NCI-H774 (cell line): Measurements from ENCODE around the gene GPN2.

Experiments
- DNase-seq: peaks from one replicate; lab custom pipeline; 2025; lab: John Stamatoyannopoulos, UW

Gene GPN2

DNA sequence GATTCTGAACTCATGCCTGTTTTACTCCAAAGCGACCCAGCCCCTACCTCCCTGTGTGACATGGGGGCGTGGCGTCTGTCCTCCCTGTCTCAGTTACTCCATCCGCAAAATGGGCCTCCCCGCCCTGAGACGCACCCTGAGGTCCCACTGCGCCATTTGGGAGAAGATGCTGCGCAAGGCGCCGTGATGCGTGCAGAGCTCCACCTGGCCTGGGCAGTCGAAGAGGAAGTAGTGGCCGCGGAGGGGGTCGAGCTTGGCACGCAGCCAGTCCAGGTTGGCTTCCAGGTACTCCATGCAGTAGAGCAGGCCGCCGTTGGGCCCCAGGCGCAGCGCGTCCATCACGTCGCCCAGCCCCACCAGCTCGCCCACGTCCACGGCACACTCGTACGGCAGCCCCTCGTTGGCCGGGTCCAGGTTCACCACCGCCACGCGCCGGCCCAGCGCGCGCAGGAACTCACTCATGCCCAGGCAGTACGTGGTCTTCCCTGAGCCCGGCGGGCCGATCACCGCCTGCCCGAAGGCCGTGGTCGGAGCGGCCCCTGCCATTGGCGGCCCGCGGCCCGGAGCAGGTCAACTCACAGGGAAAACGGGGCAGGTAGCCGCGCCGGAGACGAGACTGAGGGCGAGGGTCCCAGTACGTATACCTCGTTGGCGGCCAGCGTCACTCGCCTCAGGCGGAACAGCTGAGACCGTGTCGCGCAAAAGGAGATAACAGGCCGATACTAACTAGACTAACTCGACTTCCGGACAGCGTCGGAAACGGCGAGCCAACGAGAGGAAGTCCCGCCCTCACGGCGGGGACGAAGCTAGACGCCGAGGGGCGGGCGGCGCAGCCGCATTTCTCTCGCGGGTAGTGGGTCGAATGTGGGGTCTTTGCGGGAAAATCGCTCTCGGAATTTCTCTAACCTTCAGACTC lies at the start of gene GPN2:
TSS of gene GPN2 (minus strand) at position 733 of the 916 bp plus-strand sequence. CDS start at position 546, 187 bp downstream.
- DNase-seq, result peak; percentile 27

DNA sequence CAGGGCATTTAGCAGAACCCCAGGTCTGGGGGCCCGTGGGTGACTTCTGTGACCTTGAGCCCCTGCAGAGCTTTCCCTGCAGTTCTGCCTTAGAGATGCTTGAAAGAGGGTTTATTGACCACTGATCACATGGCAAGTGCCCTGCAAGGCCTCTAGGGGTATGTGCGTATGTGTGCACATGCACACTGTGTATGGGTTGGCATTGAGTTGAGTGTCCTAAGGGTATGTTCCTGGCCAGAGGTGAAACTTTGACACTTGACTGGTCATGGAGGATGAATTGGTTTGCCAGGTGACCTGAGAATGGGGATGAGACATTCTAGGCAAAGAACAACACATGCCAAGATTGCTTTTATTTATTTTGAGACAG lies 48.6 kb upstream of the GPN2 start:
- no peak for DNase-seq

DNA sequence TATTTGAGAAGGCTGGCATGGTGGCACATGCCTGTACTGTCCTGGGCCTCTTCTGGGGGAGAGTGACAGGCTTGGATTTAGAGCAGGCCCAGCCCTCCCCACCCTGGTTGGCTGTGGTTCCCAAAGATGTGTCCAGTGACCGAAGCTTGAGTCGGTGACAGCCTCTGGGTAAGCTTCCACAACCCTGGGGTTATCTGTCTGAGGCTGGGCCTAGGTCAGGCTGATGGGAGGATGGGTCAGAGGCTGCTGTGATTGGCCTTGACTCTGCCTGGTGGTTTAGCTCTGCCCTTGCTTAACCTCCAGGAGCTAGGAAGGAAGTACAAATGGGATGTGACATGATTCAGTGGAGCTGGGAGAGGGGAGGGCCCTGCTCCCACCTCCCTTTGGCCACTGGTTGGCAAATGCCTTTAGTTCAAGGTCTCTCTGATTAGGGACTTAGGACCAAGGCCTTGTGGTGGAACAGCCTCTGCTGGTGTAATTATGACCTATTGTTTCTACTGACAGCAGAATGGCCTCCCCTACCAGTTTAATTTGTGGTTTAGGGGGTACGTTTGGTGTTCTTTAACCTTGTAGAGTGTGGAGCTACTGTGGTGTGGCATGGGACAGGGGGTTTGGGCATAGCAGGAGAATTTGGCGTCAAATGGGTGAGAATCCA lies 48.0 kb upstream of the GPN2 start:
- DNase-seq, result no peak

DNA sequence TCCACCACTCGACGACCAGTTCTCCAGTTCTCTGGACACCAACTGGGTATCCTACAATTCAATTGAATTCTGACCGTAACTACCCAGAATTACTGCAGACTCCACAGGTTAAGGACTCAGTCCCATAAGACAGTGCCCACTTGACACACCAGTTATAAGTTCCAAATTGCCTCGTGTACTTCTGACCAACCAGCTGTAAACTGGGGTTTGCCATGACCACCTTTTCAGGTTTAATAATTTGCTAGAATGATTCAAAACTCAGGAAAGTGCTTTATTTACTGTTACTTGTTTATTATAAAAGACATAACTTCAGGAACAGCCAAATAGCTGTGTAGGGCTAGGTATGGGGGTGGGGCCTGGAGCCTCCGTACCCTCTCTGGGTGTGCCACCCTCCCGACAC lies 46.7 kb upstream of the GPN2 start:
- no peak for DNase-seq

DNA sequence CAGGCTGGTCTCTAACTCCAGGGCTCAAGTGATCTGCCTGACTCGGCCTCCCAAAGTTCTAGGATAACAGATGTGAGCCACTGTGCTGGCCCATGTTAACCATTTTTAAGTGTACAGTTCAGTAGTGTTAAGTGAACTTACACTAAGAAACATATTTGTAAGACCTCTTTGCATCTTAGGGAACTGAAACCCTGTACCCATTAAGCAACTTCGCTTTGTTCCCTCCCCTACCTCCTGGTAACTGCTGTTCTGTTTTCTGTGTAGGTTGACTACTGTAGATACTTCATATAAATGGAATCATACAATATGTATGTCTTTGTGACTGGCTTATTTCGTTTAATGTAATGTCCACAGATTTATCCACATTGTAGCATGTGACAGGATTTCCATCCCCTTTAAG lies 42.4 kb upstream of the GPN2 start:
- no peak for DNase-seq

DNA sequence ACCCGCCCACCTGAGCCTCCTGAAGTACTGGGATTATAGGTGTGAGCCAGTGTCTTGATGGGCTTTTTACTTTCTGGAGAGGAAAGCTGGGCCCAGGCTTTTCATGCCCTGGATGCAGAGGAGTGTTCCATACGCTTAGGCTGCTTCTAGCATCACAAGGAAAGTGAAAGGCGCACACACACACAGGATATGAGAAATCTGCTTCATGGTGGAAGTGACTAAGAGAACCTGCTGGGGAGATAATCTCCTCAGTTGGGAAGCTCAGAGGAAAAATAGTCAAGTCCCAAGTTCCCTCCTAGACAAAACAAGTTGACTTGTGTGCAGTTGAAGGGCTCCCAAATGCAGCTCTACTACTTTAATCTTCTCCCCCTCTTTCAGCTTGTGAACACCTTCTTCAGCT lies 33.6 kb upstream of the GPN2 start:
- DNase-seq, result no peak

DNA sequence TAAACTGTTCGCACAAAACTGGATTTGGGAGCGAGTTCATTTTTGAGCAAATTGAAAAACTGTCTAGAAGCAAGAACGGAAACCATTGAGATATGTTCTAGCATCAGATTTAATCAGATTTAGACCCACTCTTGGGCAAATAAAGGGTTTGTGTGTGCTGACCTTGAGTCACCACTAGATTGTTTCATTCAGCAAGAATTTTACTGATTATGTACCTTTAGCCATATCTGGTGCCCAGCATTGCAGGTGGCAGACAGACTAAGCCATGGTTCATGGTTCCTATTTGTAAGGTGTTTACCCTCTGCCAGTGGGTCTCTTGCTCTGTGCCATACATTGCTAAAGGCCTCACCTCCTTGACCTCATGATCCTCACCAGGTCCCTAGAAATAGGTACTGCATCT lies 32.8 kb upstream of the GPN2 start:
- no peak for DNase-seq

DNA sequence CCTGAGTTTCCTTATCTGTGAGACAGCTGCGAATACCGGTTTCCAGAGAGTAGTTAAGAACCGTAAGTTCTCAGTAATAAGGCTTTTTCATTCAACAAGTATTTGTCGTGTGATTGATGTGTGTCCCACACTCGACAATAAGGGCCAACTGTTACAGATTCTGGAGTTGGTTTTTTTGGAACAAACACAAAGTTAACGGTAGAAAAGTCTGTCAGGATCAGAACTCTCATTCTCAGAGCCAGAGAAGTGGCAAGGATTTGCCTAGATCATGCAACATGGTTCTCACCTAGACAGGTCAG lies 32.3 kb upstream of the GPN2 start:
- no peak for DNase-seq

DNA sequence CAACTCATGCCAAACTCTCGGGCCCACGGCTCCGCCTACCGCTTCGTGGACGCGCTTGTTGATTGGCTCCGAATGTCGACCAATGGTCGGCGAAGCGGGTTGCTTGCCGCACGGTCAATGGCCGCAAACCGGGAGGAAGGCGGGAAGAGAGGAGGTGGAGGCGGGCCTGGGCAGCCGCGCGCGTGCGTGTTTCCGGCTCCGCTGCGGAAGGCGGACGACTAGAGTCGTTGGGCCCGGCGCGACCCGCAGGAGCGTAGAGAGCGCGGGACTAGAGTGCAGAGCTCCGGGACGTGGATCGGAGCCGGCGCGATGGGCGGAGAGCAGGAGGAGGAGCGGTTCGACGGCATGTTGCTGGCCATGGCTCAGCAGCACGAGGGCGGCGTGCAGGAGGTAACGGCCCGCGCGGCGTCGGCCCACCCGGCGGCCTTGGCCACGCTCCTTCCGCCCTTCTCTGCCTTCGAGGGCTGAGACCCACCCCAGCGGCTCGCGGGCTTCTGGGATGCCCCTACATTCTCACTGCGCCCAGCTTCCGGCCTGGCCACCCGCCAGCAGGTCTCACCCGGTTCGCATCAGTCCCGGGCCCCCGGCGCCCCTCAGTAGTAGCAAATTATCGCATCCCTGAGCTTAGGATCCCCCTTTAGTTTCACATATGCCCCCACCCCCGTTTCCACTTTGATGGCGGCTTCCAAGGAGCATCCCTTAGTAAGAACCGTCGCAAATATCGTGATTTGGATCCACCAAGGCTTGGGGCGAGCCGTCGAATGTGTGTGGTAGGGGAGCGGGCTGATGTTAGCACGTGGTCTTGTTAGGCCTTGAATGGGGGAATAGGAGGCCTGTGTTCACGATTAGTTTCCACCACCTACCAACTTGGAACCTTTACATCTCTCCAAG lies 31.7 kb upstream of the GPN2 start, which contains the start of gene NUDC:
TSS of gene NUDC (plus strand) at position 204 of the 891 bp plus-strand sequence. CDS start at position 310, 106 bp downstream.
- DNase-seq, result peak; percentile 85

DNA sequence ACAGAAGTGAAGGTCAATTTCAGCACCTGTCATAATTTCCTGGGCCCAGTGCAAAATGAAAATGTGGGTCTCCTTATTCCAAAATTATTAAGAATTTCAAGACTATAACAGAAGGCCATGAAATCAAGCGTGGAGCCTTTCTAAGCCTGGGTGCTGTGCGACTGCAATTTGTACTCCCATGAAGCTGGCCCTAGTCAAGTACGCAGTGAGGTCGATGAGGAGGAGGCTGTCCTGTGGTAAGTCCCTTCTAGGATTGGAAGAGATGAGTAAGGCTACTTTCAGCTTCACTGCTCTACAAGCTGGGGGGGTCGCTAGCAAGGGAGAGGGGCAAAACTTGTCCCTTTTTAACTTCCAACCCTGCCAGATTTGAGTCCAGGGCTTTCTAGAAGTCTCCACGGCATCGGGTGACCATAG lies 31.1 kb upstream of the GPN2 start:
- no peak for DNase-seq

DNA sequence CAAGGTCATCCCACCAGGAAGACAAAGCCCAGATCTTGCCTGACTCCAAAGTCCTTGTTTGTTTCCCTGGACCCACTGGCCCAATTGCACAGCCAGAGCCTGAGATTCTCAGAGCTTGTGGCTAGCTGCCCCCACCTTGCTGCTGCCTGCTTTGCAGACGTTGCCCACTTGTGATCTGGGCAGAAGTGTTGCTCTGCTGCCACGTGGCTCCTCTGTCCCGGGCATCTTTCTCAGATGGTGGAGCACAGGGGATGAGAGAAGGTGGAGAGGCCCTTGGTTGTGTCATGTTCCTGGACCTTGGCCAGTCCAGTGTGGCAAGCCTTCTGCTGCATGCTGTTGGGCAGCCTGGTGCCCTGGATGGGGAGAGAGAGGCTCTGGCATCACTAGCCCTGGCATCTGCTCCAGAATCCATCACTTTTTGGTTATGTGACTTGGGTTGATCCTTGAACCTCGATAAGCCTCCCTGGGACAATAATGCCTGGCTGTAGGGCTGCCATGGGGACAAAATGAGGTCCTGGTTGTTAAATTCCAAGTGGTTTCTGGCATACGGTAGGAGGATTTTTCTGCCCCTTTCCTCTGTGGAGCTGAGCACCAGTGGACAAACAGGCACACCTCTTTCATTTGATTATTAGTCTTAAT lies 25.2 kb upstream of the GPN2 start:
- DNase-seq, result no peak

DNA sequence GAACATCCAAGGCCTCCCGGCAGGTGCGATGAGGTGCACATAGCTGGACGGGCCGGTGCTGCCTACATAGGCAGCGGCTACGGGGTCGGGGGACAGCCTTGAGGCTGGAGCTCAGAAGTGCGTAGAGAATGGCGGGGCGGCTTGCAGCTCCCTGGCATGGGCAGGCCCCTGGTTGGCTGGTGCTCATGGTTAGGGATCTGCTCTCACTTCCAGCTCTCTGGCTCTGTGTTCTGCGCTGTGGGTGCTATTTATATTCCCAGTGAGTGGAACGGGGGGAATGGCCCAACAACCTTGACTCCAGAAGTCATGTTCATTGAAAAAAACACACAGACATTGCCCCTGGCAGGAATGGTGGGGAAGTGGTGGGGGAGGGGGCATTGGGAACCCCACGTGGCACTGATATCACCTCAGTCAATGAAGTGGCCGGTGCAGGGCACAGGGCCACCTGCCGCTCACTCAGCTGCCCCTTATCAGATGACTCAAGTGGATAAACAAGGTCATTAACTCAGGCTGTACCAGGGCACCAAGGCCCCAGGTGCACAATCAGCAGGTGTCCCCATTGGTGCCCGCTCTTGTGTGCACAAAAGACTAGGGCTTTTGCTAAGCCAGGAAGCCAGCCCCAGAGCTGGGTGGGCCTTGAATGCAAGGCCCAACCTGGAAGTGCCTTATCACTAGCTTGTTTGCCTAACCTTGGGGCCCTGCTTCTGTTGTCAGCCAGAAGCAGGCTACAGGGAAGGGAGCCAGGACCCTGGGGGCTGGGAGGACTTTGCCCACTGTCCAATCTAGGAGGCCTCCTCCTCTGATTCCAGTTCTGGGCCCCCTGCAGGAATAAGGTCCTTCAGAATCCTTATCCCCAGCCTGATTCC lies 23.9 kb upstream of the GPN2 start, which contains the start of gene NR0B2:
TSS of gene NR0B2 (minus strand) at position 222 of the 866 bp plus-strand sequence. CDS start at position 187, 35 bp downstream.
- peak; percentile 91 for DNase-seq

DNA sequence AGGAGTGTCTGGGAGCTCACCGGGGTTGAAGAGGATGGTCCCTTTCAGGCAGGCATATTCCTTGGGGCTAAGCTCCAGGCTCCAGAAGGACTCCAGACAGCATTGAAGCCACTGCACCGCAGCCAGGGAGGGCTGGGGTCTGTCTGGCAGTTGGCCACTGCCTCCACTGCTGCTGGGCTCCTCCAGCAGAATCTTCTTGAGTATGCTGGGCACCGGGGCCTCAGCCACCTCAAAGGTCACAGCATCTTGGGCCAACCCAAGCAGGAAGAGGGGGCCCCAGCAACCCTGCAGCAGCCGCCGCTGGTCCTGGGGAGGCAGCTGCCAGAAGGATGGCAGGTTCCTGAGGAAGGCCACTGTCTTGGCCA lies 23.3 kb upstream of the GPN2 start:
- no peak for DNase-seq

DNA sequence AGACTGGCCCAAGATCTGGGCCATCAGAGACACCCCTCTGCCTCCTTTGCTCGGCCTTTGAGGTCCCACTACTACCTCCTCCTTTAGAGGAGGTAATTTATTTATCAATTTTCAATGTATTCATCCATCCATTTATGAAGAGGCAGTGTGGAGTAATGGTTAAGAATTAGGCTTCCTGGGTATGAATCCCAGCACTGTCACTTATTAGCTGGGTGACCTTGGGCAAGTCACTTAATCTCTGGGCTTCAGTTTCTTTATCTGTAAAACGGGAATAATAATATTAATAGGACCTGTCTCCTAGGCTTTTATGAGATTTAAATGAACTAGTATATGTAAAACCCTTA lies 22.0 kb upstream of the GPN2 start:
- no peak for DNase-seq

DNA sequence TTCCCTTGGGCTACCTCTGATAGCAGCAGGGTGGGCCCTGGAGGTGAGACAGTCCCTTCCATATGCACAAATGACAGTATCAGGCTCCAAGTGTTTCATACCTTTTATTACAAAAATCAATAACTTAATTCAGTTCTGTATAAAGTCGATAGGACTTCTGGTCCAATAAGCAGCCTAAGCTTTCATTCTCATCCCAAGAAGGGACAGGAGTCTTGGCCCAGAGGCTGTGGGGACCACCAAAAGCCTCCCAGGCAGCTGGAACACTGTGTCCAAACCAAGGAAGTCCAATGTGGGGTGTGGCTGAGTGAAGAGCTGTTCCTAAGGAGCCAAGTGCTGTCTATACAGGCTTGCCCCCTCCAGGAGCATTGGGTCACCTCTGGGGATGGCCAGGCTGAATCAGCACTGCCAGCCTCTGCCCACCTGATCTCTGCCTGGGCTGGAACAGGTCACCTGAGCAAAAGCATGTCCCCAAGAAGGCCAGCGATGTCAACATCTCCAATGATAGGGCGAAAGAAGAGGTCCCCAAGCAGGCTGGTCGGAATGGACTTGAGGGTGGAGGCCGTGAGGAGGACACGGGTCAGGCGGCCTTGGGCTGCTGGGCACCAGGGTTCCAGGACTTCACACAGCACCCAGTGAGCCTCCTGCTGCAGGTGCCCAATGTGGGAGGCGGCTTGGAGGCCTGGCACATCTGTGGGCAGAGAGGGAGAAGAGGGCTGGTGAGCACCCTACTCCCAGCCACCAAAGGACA lies 21.5 kb upstream of the GPN2 start:
- no peak for DNase-seq

DNA sequence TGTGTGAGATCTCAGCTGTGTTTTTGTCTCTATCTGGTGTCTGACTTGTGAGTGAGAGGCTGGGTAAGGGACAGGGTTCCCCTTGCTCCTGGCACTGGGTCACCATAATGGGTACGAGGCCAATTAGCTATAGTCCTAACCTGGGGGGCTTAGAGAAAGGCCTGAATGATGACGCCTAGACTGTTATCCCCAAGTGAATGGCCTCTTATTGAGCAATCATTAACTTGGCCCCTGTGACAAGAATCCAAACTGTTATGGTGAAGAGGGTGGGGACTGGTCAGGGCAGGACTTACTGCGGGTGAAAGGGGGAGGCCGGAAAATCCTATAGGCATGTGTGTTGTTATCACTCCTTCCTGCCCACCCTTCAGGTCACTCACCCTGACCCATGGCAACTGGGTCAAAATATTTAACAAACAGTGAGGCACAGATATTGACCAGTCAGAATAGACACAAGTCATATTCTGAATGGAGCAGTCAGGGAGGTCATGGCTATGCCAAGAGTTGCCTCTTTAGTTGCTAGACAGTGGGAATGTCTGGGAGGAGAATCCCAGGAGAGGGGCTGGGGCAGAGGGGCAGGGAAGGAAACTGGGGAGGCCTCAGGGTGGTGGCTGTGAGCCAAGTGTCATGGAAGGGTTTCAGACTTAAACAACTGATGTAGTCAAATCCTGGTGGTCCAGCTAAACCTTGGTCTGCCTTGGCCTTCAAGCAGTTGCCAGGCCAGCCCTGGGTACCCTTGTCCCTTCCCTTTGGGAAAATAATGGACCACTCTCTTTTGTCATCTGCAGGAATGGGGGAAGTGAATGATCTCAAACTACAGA lies 20.5 kb upstream of the GPN2 start:
- no peak for DNase-seq

DNA sequence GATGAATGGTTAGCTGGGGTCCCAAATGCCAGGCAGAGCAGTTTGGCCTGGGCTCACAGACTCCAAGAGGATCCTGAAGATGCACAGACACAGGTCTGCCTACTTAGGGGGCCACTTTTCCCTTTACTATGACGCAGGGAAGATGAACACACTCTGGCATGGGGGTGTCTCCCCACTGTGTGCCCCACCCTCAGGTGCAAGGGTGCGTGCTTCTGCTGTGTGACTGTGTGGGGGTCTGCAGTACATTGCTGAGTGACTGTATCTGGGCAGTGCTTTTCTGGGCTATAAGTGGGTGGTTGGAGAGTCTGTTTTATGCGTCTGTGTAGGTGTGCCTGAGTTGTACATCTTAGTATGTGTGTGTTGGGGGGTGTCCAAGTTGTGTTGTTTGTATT lies 19.9 kb upstream of the GPN2 start:
- no peak for DNase-seq

DNA sequence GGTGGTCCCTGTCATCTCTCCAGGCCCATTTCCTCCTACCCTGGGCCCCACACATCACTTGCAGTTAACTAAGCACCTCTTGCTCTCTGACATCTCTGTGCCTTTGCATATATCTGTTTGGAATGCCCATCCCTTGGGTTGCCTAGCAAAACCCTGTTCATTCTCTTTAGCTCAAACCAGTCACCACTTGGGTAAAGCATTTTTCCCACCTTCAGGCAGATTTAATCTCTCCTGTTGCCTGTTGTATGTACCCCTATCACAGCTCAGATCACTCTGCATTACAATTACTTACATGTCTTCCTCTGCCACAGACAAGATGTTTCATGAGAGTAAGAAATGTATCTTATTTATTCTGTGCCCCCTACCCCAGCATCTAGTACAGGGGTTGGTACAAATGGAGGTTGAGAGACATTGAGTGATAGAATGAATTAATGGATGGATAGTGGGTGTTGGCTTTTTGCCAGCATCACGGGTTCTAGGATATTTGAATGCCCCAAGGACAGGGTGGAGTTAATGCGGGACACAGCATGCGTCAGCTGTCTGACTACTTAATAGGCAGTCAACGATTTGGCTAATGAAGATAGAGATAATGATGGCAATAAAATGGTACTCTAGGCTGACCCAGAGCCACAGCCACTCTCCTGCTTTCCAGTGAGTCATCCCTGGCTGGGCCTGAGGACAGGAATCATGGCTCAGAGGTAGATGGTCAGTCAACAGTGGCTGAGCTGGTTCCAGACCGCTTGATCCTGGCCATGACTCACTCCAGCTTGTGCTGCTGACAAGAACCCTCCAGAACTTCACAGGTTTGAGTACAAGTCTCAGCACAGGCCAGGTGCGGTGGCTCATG lies 17.2 kb upstream of the GPN2 start:
- DNase-seq, result peak; percentile 29
